Stimulated activated CD8-positive, alpha-beta memory T cell treated with anti-CD3 and anti-CD28 coated beads, Interleukin-12 subunit alpha, Interleukin-12 subunit beta, amount 100 ng/mL, for 4 hours (primary cell): ENCODE measurements around the gene SMAD7.
"Not testable (repeated sequence)": the region's sequence is repeated elsewhere in the genome, so short reads cannot be mapped to it uniquely, and the experiment has no call there.

Experiments
- DNase-seq: peaks from one replicate; pipeline ENCODE4 v3.0.0-alpha.2; 2020; ENCODE audit warnings: low read depth

Gene SMAD7

DNA sequence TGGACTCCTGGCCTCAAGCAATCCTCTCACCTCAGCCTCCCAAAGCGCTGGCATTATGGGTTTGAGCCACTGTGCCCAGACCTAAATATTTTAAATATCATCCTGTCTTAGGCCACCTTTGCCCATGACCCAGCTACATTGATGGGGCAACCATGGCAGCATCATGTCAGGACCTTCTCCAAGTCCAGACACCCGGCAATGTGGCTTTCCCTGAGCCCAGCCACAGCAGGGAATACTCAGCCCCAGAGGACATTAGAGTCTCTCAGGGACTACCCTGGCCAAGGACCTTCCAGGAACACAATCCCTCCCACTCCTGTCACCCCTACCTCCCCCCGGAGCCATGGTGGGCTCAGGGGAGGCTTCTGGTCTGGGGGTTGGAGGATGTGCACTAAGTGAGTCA lies 72.8 kb downstream of the SMAD7 start:
- no peak for DNase-seq

DNA sequence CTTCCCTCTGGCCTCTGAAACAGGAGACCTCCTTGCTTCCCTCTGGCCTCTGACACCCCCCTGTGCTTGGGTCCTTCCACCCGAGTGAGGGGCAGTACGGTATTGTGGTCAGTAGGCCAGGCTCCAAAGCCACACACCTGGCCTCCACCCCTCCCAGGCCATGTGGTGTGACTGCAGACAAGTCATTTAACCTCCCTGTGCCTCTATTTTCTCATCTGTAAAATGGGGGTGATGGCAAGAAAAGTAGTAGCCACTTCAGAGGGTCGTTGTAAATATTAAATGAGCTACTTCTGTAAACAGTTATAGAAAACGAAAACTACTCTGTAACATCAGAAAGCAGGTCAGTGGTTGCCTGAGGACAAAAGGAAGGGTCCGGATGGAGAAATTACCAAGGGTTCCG lies 74.2 kb downstream of the SMAD7 start:
- DNase-seq: no peak

DNA sequence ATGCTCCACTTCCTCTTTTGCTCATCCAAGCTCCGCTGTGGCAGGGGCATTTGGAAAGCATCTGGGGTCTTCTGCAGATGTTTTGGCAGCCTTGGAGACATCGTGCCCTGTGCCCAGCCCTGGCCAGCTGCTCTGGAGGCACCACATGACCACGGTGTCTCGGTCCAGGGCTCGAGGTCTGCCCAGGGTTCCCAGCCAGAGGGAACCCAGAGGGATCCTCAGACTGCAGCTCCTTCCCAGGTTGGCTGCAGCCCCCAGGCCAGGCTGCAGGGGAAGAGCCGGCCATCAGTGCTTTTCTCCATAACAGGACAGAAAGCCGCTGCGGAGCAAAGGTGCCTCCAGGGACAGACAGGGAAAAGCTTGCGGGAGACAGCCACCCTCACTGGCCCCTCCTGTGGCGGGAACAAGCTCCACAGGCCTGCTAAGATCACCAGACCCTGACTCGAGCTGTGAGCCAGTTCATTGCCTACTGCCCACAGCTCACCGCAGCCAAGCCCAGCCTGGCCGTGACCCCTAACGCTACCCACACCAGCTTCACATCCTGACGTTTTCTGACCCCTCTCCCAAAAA lies 74.7 kb downstream of the SMAD7 start:
- DNase-seq: no peak

DNA sequence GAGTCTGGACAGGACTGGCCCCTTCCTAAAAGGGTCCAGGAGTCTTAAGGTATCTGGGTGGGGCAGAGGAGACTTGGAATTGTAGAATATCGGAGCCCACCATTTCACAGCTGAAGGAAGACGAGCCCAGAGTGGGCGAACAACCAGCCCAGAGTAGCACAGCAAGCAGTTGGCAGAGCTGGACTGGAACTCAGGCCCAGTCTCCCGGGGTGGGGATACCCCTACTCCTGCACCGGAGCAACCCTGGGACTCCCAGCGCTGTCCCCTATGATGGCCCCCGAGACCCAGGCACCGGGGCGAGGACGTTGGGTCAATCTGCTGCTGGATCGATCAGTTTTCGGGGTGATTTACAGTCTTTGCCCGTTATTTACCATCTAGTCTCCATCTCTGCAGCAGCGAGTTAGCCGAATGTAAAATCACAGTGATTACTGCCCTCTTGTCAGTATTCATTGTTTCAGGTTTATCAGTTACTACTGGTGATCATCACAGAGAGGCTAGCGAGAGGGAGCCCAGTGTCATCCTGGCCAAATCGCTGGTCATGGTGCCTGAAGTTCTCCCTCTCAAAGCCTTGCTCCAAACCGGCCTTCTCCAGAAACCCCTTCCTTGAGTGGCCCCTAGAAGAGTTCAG lies 75.3 kb downstream of the SMAD7 start:
- DNase-seq: no peak

DNA sequence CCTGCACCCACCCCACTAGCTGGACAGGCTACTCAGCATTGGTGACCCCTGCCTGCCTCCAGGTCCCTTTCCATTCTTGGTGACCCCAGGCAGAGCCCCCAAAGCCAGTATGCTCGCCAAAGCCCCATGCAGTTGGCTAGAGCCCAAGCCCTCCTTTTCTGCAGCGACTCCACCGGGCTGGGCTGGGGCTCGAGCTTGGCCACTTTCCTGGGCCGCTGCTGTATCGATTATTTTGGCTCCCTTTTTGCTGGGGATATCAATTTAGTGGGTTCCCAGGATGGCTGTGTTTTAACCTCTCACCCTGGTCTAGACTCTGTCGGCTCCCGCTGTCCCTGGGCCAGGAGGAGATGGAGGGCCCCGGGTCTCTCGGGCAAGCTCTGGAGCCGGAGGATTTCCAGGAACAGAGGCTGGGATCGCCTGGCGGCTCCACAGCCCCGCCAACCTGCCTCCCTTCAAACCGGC lies 76.0 kb downstream of the SMAD7 start:
- no peak for DNase-seq

DNA sequence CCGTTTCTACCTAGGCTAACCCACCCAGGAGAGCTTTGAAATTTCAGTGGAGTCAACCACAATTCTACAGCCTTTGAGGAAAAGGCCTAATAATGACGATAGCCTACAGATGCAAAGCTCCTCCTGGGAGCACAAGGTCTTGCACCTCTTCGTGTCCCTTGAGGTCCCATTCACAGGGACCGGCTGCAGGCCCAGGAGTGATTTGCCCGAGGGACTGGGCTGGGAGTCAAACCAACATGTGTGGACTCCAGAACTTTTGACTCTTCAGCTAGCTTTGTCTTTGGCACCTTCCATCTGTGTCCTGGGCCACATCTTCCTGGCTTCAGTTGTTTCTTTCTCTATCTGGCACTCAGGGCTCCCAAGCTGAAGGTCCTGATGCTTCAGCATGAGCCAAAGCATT lies 76.5 kb downstream of the SMAD7 start:
- DNase-seq: no peak

DNA sequence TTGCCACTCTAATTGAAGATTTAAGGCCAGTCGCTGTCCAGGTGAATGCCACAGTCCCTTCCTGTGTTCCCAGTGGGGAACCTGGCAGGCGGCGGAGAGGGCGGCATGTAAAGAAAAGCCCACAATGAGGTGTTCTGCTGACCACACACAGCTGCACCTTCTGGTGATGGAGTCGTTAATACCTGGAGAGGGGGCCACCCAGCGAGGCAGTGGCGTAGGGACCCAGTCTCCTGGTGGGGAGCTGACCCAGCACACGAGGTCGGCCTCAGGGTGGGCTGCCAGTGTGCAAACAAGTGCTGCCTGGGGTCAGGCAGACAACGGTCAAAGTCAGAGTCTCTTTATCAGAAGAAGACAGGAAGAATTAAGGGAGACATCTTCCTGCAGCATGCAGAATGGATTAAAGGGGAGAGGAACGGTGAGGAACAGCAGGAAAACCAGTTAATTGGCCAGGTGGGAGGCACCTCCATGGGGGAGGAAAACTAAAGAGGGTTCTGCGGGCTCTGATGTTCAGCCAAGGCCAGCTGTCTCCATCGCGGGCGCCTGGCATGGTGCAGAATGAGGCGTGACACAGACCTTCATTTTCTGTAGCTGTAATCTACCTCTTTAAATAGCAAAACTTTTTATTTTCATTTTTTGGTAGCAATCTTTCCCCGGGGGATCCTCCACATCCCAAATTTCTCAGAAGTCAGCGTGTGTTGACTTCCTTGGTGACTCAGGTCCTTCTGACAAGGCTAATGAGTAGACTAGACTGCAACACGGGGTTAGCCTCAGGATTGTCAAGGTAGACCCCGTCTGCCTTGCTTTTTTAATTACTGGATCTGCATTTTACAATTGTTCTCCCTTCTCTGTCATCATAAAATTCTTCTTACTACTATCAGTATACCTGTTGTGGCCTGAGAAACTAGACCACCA lies 78.3 kb downstream of the SMAD7 start:
- DNase-seq: no peak

DNA sequence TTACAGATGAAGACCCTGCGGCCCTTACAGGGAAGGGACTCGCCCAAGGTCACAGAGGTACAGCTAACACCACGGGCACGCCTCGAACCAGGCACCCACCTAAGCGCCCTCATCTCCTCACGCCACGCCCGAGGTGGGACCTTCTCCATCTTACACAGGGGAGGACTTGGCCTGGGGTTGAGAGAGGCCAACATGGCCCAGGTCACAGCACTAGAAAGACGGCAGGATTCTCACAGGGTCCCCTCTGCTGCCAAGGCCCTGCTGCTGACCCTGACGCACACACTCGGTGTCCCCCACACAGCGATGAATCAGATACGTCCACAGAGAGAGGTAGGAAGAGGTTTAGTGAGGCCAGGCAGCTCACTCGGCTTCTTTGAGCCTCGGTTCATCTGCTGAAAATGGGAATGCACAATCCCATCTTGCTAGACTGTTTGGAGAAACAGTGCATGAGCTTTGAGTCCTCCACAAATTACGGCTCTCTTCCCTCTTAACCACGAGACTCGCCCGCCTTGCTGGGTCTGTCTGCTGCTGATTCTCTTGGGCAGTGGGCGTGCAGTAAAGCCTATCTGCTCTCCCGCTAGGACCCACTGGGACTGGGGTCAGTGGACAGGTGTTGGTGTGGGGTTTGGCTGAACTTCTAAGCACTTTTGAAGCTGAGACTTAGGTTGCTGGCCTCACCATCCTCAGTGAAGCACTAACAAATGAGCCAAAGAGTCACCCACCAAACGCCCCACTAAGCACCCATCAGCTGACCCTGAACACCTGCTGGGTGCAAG lies 79.2 kb downstream of the SMAD7 start:
- DNase-seq: no peak

DNA sequence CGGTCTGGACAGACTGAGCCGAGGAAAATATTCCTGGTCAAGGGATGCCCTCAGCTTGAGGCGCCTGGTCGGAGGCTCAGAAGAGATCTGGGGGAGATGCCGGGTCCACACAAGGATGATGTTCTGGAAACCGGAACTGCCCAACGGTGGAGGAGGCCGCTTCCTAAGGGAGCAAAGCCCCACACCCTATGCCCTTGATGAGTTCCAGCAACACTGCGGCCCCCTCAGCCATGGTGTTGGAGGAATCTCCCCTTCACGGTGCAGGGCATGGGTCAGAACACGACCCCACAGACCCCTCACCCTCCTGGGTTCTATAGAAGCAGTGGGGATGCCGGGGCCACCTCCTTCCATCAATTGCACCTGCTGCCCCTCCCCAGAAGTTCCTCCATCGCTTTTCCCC lies 79.8 kb downstream of the SMAD7 start:
- not testable (repeated sequence) for DNase-seq
